Dedifferentiated amniotic fluid mesenchymal stem cell (primary cell): ENCODE data around the gene SUFU.
A peak's percentile ranks its signal among the peaks of the same experiment; 100 is the strongest.

Source experiments
- DNase-seq: peaks from one replicate; pipeline ENCODE4 v3.0.0-alpha.2; 2016; ENCODE audit errors: extremely low spot score

Gene SUFU

DNA sequence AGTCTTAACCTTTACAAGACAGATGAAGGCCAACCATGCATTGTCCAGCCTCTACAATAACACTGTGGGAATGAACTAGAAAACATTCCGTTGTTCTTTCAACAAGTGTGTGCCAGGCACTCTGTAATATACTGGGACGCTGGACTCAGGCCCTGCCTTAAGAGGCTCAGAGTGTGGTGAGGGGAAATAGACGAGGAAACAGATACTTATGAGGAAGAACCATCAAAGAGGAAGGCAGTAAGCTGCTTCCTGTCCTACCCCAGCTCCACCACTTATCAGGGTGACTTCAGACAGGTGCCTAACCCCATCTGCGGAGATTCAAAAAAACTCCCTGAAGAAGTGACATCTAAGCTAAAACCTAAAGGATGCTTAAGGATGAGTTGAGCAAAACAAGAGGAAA is 131.6 kb downstream of the SUFU start:
- no peak for DNase-seq

DNA sequence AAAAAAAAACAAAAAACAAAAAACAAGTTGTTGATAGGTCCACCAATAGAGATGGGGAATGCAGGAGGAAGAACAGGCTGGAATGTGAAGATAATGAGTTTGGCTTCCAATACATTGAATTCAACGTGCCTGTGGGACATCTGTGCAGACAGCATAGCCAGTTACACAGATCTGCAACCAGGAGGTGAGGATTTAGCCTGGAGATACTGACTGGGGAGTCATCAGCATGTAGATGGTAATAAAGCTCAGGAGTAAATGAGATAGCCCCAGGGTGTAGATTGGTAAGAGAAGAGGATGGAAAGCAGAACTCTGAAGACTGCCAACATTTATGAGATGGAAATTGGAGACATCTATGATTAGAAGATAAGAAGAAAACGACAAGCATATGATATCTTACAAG is 135.8 kb downstream of the SUFU start:
- DNase-seq, result no peak

- no peak for DNase-seq
Observed at GRCh38 chr10:102641402-102641801, 137.6 kb downstream of the SUFU start.

DNA sequence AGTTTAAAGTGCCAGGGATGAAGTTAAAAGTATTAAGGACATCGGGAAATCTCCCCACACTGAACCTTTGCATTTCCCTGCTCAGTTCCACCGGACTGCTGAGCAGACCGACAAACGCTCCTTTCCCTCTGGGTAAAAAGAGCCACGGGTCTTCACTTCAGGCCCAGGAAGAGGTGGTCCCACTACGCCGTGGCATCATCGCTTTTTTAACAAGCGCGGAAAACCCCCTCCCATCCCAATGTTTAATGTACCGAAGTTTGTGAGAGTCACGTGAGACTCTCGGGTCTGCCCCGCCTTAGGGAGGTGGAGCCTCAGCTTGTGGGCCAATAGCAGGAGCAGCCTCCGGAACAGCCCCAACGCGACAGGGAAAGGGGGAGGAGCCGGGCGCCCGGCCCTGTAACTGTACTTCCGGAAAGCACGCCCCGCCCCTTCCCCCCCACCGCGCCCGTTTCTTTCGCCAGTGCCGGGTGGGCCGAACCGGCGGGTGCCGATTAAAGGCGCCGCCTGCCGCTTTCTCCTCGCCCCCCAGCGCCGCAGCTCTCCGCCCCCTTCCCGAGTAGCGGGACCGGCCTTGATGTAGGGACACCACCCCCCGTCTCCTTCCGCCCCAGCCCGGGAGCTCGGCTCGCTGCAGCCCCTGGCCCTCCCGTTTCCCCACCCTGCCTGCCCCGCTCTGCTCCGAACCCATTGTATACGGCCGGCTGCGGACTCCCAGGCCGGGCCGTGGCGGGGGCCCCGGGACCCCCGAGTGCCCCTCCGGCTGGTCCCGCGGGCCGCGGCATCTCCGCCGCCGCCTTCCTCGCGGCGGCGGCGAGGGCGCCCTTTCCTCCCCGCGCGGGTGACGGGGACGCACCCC is 138.3 kb downstream of the SUFU start:
- peak; percentile 97 for DNase-seq

- no peak for DNase-seq
Observed at GRCh38 chr10:102642736-102643335, 139.1 kb downstream of the SUFU start.

DNA sequence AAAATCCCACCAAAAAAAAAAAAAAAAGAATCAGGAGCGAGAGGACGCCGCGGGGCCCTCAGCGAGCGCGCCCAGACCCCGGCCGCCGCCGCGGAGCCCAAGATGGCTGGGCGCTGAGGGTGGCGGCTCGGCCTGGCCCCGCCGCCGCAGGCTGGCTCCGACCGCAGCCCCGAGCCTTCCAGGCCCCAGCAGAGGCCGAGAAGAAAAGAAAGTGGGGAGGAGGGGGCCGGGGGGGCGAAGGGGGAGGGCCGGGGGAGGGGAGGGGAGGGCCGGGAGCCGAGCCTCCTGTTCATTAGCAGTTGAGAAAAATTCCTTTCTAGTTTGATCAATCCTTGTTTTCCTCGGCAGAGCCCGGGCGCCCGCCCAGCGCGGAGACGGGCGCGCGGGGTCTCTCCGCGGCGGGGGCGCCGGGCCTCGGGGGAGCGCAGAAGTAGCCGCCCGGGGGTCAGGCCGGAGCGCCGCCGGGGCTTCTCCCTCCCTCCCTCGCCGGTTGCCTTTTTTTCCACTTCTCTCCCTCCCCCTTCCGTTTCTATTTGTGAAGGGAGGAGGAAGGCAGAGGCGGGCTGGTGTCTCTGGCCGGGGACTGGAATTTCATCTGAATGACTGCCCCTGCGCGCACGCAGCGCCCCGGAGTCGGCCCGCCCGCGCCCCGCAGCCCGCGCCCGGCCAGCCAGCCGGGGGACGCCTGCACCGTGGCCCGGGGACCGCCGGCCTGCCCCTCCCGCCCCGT is 139.7 kb downstream of the SUFU start:
- peak; percentile 50 for DNase-seq

DNA sequence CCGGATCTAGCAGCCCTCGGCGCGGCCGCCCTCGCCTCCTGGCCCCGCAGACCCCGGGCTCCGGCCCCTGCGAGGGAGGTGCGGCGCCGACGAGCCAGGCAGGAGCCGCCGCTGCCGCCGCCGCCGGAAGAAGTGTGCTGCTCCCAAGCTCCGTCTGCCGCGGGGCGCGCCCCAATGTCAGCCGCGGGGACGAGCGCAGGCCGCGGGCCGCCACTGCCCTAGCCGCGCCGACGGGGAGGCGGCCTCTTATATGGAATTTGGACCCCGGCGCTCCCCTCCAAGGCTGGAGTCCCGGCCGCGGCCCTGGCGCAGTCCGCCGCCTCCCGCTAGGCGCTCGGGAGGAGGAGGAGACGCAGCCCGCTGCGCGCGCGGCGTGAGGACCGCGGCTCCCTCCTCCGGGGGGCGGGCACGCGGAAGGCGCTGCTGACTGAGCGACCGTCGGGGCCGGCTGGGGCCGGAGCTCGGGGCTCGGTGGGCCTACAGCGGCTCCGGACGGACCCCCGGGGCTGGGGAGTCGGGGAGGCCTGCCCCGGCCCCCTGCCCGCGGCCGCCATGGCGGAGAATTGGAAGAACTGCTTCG is 140.4 kb downstream of the SUFU start, which contains the start of gene TRIM8:
Gene TRIM8 (plus strand): TSS at position 414 of the 580 bp plus-strand sequence. CDS start 139 bp downstream, at position 553.
- DNase-seq, result no peak

DNA sequence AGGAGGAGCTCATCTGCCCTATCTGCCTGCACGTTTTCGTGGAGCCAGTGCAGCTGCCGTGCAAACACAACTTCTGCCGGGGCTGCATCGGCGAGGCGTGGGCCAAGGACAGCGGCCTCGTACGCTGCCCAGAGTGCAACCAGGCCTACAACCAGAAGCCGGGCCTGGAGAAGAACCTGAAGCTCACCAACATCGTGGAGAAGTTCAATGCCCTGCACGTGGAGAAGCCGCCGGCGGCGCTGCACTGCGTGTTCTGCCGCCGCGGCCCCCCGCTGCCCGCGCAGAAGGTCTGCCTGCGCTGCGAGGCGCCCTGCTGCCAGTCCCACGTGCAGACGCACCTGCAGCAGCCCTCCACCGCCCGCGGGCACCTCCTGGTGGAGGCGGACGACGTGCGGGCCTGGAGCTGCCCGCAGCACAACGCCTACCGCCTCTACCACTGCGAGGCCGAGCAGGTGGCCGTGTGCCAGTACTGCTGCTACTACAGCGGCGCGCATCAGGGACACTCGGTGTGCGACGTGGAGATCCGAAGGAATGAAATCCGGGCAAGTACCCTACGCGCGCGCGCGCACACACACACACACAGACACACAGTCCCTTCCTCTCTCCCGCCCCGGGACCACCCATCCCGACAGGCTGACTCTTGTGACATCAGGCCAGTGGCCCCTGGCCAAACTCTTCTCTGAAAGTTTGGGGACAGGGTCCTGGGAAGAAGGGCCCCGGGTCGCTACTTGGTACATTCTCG is 141.0 kb downstream of the SUFU start:
- peak; percentile 36 for DNase-seq

DNA sequence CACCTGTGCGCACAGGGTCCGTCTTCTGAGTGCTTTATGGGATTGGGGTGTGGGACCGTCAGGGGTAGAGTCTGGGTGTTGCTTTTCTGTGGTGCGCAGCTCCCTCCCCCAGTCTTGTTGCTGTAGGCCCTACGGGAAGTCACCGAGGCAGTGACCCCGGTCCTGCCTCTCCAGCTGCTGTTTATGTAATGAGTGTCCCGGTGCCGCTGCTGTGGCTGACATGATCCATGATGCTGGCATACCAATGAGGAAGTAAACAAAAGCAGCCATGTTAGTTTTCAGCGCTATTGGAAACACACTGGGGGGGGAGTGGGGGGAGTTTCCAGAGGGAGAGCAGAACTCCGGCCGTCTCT is 141.6 kb downstream of the SUFU start:
- DNase-seq, result peak; percentile 66

DNA sequence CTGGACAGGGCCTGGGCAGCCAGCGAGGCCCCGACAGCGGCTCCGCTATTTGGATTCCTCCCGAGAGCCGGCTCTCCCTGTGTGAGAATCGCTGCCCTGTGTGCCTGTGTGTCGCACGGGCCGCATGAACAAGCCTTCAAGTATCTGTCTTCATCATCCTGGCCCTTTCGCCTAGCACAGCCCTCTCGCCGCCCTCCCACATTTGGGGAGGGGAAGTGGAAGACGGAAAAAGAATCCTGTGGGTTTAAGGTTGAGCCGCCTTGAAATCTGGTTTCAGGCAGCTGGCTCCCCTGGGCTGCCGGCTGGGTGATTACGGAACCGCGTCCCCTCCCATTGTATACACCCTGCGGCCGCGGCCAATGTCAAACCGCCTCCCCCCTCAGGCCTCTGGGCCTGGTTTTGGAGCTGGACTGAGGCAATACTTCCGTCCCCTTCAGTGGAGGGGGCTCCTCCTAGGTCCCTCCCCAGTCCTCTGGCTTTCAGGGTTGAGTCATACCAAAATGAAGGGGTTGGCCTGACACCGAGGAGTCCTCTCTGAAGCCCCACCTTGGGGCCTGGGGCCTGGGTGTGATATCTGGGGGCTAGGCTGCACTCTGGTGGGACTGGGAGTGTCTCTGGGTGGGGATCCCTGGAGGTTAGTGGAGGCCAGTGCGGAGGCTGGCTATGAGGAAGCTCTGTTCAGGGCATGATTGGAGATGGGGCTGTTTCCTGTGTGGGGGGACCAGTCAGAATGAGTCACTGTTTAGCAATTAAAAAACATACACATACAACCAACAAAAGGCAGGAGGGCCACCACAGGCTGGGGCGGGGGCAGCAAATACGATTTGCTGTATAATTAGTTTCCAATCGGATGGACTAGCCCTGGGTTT is 142.2 kb downstream of the SUFU start:
- peak; percentile 95 for DNase-seq

- DNase-seq, result peak; percentile 45
Observed at GRCh38 chr10:102646610-102647442, 143.1 kb downstream of the SUFU start.

DNA sequence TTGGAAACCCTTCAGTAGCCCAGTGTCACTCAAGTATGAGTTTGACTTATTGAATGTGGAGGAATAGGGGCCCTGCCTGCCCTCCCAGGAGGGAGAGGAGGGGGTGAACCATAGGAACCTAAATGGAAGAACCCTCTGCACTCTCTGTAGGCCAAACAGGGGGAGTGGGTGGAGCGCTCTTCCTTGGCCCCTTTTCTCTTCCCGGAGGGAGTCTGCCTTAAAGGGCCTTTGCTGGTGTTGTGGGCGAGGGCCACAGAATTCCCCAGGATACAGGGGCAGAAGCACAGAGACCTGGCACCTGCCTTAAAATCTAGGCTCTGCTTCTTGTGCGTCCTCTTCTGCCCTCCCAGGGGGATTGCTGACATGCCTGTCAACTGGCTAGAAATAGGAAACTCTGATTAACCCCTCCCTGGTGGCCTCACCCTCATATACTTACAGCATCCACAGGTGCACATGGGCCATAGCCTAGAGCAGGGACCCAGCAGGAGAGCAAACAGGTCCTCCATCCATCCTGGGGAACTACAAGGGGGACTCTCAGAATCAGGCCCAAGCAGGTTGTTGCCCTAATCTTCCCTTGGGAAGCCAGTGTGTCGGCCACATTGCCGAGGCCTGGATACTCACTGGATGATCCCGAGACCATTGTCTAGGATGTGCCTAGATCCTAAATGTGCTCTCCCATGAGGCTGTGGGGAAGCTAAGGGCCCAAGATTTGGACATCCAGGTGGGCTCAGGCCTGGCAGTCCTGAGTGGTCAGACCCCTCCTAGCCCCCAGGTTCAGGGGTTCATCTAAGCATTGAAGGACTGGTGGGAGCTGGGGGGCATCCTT is 143.9 kb downstream of the SUFU start:
- DNase-seq, result no peak

DNA sequence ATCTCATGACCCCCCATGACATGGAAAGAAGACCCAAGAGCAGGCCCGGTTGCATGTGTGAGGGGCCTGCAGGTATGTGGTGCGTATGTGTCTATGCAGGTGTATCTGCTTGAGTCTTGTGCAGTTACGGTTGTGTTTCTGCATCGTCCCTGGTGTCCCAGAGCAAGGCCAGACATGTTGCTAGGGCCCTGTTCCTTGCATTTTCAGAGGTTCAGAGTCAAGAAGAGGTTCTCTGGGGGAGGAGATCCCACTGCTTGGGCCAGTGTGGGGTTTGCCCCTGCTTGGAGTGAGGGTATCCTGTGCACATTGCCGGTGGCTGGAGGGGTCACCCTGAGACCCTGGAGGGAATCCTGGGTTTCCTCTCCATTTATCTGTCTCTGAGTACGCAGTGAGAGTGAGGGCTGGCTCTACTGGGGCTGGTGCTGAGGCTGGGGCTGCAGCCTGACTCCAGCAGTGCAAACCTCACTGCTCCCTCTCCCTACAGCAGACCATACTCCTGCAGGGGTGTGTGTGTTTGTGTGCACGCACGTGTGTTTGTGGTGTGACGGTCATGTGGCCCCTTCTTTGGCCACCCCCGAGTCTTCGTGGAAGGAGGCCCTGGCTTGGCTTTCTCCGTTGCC is 144.6 kb downstream of the SUFU start:
- no peak for DNase-seq

GRCh38 chr10:102648889-102649796 is 145.4 kb downstream of the SUFU start:
- DNase-seq, result no peak

- no peak for DNase-seq
Observed at GRCh38 chr10:102649797-102650654, 146.3 kb downstream of the SUFU start.
